HuH-7.5 (cell line): ENCODE results near the gene RAB40AL.
"Not testable (repeated sequence)": the region's sequence is repeated elsewhere in the genome, so short reads cannot be mapped to it uniquely, and the experiment has no call there.

Experiments used
- DNase-seq: peaks from one replicate; pipeline ENCODE4 v3.0.0; 2011; ENCODE audit warnings: low spot score

Gene RAB40AL, protein sequence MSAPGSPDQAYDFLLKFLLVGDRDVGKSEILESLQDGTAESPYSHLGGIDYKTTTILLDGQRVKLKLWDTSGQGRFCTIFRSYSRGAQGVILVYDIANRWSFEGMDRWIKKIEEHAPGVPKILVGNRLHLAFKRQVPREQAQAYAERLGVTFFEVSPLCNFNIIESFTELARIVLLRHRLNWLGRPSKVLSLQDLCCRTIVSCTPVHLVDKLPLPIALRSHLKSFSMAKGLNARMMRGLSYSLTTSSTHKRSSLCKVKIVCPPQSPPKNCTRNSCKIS

DNA sequence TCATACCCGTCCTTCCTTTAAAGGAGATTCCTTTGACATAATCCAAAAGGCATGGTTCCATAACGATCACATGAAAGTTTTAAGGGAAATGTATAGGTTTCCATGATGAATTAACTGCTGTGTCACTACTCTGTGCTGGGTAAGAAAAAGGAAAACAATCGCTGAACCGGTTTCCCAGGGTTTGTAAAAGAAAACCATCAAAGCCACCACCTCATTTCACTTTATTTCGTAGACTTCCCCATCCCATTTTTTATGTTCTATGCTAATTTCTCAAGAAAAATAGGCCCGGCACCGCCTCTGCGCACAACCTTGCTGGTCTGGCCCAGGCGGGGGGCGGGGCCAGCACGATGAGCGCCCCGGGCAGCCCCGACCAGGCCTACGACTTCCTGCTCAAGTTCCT lies at the start of gene RAB40AL:
Gene RAB40AL (plus strand): TSS at position 301 of the 400 bp plus-strand sequence. CDS start 47 bp downstream, at position 348.
- not testable (repeated sequence) for DNase-seq

DNA sequence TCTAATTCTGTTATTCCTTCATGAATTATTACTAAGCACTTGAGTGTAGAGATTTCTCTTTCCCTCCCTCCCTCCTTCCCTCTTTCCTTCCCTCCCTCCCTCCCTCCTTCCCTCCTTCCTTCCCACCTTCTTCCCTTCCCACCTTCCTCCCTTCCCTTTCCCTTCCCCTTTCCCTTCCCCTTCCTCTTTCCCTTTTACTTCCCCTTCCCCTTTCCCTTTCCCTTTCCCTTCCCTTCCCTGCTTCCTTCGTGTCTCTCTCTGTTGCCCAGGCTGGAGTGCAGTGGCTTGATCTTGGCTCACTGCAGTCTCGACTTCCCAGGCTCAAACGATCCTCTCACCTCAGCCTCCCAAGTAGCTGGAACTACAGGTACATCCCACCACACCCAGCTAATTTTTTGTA lies 49.4 kb upstream of the RAB40AL start:
- no peak for DNase-seq

DNA sequence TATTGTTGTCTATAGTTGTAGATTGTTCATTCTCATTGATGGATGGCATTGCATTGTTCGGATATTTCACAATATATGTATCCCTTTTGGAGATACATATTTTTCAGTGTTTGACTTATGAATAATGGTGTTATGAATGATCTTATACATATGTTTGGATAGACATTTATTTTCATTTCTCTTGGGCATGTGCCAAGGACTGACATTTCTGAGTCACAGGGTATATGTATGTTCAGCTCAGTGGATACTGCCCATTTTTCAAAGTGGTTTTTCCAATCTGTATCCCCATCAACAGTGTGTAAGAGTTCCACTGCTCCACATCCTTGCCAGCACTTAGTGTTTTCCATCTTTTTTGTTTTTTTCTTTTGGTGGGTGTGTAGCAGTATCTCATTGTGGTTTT lies 45.0 kb upstream of the RAB40AL start:
- no peak for DNase-seq

DNA sequence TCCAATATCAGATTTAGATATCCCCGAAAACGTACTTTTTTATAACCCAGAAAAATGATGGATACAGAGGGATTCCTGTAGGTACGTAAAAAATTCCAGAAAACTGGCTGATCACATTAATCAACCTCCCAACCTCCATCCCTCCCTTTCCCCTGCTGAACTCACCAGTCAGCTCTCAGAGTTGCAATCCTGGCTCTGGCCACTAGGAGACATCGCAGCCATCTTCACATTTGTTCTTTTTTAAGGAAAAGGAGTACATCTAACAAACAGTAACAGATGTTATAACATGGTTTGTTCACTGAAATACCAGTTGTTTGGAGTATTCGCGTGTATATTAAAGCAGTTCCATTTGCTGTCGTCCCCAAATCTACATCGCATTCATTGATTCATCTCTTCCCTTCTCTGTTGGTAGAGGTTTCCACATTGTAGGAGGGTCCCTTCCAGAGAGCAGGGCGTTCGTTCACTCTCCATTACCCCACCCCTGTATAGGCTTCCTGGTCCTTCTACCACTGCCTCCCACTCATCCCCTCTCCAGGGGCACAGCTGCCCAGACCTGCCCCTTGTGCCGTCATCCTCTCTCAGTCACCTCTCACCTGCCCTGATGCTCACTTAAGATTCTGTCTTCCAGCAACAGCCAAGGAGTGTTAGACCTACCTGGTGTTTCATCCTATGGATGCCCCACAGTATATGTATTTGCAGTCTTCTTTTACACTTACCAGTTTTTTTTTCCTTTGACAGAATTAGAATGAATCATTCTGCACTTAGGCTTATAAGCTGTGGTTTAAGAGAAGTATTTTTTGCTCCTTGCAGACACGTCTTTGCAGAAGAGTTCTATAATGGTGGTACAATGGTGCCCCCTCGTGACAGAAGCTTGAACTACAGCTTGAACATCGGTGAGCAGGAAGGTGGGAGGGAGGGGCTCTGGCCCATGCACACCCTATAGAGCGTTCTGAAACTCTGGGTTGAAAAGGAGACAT lies 36.8 kb upstream of the RAB40AL start:
- no peak for DNase-seq

DNA sequence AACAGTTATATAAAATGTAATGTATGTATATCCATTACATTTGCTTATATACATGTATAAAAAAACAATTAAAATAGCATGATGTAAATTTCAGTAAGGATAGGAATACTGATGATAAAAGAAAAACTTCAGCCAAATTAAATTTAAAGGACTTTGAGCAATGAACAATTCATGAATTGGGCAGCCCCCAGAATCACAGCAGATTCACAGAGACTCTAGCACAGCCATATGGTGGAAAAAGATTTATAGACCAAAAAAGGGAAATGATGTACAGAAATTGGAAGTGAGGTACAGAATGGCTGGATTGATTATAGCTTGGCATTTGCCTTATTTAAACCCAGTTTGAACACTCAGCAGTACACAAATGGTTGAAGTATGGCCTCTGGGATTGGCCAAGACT lies 34.7 kb upstream of the RAB40AL start:
- no peak for DNase-seq

DNA sequence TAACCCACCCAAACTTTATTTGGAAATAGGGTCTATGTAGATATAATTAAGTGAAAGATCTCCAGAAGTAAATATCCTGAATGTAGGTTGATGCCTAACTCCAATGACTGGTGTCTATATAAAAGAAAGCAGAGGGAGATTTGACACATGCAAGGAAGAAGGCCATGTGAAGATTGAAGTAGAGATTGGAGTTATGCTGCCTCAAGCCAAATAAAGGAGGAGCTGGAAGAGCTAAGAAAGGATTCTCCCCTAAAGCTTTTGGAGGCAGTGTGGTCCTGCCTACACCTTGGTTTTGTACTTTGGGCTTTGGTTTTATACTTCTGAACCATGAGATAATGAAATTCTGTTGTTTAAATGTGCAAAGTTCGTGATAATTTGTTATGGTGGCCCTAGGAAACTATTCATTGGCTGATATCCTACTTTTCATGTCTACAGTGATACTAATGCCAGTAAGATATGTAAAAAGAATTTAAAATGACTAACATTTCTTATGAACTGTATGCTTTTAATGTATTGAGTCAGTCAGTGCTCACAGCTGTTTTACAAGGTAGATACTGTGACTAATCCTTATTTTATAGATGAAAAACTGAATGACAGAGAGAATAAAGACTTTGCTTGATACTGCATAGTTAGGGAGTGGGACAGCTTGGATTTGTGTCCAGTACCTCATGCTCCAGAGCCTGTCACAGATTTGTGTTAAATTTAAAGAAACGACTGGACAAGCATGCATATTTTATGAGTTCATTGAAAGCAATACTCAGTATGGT lies 5.9 kb upstream of the RAB40AL start:
- no peak for DNase-seq

DNA sequence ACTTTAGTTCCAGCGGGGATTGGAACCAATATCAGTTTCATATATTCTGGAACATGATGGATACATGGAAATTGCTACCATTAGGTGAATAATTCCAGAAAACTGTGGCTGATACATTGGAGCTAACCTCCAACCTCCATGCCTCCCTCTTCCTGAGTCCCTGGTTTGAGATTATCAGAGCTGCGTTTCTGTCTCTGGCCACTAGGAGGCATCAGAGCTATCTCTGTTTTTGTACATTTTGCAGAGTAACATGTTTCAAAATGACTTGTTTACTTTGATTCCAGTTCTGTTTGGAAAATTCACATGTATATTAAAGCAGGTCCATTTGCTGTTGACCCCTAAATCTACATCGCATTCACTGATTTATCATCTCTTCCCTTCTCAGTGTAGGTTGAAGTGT lies 2.4 kb upstream of the RAB40AL start:
- peak; percentile 4 for DNase-seq

DNA sequence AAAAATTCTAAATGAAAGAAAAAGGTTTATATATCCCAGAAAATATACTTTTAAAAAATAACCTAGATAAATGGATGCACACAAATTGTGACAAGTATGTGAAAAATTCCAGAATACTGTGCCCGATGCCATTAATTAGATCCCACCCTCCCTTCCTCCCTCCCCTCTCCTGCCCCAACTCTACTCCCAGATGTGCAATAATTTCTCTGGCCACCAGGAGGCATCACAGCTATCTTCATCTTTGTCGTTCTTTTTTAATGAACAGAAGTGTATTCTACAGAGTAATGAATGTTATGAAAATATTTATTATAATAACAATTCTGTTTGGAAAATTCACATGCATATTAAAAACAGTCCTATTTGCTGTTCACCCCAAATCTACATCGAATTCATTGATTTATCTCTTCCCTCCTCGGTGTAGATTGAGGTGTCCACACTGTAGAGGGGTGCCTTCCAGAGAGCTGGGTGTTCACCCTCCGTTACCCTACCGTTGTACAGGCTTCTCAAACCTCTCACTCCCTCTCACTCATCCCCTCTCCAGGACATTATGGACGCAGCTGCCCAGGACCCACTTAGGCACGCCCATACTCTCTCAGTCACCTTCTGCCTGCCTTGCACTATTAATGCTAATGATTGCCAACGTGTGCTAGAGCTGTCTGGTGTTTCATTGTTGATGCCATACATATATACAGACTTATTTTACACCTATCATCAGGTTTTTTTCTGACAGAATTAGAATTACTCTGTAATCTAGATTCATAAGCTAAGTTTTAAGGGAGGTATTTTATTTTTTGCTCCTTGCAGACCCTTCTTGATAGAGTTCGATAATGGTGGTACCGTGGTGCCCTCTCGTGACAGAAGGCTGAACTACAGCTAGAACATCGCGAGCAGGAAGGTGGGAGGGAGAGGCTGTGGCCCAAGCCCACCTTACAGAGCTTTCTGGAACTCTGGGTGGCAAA lies 14.1 kb downstream of the RAB40AL start:
- peak; percentile 4 for DNase-seq

DNA sequence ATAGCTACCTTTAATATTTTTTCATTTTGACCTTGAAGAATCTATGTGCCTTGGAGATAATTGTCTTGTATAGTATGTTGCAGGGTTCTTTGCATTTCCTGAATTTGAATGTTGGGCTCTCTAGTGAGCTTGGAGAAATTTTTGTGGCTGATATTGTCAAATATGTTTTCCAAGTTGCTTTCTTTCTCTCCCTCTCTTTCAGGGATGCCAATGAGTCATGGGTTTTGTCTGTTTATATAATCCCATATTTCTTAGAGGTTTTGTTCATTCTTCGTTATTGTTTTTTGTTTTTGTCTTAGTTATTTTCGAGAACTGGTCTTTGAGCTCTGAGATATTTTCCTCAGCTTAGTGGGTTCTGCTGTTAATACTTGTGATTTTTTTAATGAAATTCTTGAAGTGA lies 20.7 kb downstream of the RAB40AL start:
- DNase-seq = no peak

DNA sequence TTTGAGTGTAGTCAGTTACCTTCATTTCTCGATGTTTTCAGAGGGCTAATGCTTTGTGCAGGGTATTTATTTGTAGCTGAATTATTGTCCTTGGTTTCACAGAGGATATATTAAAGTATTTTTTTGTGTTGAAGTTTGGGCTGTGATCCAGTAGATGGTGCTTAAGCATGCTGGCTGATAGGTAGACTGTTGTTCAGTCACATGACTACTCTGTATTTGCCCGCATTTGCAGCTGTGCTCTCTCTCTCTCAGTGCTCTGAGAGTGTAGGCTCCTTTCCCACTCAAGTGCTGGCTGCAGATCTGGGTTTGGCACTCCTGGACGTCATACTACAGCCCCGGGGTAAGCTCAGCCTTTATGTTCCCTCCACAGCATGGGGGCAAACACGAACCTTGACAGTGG lies 21.7 kb downstream of the RAB40AL start:
- no peak for DNase-seq

DNA sequence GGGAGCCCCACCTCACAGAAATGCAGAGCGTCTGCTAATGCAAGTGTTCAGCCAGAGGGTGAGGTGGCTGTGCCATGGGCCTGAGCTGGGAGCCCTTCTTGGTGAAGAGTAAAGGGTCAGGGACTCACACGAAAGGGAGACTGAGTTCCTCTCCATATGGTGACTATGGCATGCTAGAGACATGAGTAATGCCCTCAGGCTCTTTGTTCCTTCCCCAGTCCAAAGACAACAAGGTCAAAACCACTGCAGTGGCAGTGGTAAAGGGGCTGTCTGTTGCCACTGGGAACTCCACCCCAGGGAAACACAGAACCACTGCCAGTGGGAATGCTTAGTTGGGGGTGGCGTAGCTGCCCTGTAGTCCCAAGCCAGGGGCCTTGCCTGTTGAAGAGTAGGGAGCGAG lies 22.4 kb downstream of the RAB40AL start:
- DNase-seq = no peak

DNA sequence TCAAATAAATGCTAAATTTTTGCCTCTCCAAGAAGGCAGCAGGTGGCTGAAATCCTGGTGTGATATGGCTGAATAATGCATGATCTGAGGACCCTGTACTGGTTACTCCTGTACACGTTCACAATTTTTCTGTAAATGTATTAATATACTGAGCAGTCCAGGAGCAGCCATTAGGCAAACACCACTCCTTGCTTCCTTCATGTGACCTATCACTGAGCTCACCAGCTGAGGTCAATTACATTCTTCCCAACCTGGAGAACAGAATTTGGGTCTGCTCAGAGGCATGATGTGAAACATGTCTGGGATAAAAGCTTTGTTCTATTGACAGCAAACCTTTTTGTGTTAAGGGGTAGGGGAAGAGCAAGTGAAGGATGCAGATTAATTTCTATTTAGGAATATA lies 26.9 kb downstream of the RAB40AL start:
- DNase-seq = no peak

DNA sequence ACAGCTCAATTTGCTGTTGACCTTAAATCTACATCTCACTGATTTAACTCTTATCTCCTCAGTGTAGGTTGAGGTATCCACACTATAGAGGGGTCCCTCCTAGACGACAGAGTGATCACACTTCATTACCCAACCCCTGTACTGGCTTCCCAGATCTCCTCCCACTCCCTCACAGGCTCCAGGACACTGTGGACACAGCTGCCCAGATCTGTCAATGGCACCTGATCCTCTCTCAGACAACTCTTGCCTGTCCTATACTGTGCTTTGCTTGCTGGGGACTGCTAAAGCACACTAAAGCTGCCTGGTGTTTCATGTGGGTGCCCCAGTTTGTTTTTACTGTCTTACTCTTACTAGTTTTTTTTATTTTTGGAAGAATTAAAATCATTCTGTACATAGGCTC lies 27.9 kb downstream of the RAB40AL start:
- no peak for DNase-seq

DNA sequence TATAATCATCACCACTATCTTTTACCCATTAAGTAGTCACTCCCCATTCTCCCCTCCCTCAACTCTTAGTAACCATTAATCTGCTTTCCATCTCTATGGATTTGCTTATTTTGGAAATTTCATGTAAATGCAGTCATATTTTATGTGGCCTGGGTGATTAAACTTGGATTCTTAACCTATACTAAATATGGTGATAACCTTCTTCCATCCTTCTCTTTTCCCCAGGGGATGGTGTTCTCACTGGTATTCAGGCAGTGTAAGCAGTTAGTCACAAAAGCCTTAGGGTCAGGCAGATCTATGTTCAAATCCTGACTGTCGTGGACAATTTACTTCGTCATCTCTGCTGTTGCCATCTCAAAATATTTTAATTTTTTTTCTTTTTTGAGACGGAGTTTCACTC lies 29.6 kb downstream of the RAB40AL start:
- no peak for DNase-seq

DNA sequence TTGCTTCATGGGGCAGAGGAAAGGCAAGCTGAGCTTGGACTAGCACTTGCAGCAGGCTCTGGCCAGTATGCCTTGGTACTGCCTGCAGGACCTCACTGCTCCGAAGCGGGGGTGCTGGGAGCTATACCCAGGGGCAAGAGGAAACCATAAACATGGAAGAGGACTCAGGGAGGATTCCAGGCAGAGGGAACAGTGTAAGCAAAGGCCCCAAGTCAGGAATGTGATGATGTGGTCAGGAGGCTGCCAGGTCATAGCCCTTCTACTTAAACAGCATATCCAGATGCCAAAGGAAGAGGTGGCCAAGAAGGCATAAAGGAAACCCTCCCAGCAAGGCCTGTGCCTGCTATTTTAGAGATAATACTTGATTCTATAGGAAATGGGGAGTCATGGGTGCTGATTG lies 31.1 kb downstream of the RAB40AL start:
- DNase-seq = no peak

DNA sequence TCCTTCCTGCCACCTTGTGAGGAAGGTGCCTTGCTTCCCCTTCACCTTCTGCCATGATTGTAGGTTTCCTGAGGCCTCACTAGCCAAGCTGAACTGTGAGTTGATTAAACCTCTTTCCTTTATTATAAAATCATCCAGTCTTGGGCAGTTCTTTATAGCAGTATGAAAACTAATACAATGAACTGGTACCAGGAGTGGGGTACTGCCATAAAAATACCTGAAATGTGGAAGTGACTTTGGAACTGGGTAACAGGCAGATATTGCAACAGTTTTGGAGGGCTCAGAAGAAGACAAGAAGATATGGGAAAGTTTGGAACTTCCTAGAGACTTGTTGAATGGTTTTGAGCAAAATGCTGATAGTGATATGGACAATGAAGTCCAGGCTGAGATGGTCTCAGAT lies 34.5 kb downstream of the RAB40AL start:
- not testable (repeated sequence) for DNase-seq

DNA sequence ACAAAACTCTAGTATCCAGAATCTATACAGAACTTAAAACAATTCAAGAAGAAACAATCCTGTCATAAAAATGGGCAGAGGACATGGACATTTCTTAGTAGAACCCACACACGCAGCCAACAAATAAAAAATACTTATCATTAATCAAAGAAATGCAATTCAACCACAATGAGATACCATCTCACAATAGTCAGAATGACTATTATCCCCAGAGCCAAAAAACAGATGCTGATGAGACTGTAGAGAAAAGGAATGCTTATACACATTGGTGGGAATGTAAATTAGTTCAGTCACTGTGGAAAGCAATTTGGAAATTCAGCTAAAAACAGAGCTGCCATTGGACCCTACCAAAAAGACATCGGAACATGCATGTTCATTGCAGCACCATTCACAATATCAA lies 37.9 kb downstream of the RAB40AL start:
- DNase-seq = no peak

DNA sequence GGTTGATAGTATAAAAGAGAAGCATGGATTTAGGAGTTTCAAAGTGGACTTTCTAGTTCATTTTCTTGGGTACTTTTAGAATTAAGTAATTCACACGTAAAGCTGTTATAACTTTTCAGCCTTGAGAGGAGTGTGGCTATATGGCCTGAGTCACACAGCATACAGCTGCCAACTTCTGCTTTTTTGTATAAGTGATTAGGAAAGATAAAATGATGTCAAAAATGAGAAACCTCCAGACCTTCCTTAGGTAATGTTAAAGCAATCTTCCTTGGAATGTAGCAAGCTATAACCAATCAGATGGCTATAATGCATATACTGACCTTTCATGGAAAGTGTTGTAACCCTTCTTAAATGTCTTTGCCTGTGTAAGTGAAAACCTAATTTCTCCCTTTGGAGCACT lies 39.2 kb downstream of the RAB40AL start:
- no peak for DNase-seq

DNA sequence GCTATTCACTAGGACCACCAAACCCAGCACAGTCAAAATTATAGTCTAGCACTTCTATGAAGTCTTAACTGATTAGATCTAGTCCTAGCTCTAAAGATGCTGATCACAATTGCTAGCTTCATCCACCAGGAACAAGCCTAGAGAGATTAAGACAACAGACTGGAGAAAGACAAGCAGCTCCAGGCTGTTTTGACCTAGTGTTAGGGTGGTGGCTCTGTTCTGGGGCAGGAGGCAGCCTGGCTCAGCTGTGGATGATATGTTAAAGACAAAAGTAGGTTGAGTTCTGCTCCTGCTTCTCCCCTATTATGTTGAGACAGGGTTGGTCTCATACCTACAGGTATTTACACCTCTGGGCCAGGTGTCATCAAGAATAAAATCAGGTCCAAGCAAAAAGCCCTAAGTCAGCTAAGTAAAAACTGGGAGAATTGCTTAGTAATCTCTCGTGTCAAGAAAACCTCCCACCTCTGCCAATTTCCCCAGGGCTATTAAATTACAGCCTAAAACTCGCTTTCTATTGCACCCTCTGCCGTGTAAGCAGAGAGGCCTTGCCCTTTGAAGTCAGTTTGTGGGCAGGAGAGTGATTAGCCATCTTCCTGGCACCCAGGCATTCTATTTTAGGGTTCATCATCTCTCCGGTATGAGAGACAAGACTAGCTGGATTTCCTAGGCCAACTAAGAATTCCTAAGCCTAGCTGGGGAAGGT lies 39.9 kb downstream of the RAB40AL start:
- DNase-seq = no peak

DNA sequence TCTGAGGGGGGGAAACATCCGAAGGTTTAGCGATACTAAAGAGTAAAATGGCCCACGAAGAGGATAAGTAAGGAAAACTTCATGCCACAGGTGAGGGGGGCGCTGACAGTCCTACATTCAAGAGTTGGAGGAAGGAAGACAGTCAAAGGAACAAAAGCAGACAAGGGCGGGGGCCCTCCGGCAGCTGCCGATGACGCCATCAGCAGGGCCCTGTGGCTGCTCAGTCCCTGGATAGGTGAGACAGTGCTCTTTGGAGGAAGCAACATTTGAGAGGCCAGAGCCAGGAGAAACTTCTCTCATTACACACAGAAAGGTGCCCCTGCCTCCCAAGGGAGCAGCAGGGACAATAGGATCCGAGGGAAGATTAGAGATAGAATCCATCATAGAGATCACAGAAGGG lies 41.5 kb downstream of the RAB40AL start:
- no peak for DNase-seq

DNA sequence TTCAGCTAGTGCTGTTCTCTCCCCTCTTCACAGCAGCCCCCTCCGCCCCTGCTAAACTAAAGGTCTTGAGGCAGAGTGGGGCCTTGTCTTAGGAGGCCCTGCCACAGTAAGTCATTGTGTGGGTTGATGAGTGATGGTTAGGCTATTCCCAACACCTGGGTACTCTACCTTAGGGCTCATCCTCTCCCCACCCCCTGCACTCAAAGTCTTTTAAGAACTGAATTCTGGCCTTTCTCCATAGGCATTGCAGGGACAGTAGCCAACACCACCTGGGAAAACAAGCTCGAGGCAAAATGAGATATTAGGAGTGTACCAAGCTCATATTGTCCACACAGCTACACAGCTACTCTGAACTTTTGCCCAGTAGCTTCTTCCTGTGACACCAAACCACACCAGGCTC lies 42.5 kb downstream of the RAB40AL start:
- DNase-seq = no peak
